ENCODE measurements around the gene TLR4.

The TLR4 gene

GRCh38 chr9:117671468-117671867, 32.7 kb upstream of the TLR4 start:
- H3K27me3 ChIP-seq: no peaks in the 10 kb centered on the region
- H3K9me3 ChIP-seq: no peaks in the 10 kb centered on the region
- no peak overlapping the region for H3K4me3 ChIP-seq (ENCODE audit: low read depth in 1 of 2, low read length in 1 of 2)
- no peak overlapping the region for H3K27ac ChIP-seq
- no peak for TF ChIP-seq CTCF (IDR thresholded peaks at IDR 0.05)
- H3K4me1 ChIP-seq (ENCODE audit: control insufficient read depth in 1 of 2, insufficient read depth in 1 of 2, low read depth in 1 of 2, low read length in 1 of 2): no peaks in the 10 kb centered on the region
- no peaks in the 10 kb centered on the region for H3K36me3 ChIP-seq

GRCh38 chr9:117672369-117672768, 31.8 kb upstream of the TLR4 start:
- Histone ChIP-seq H3K36me3 (no peaks in the 10 kb centered on the region), H3K27ac (no peak overlapping the region), H3K9me3 (no peaks in the 10 kb centered on the region), H3K4me3 (ENCODE audit: low read depth in 1 of 2, low read length in 1 of 2) (no peak overlapping the region), H3K4me1 (ENCODE audit: control insufficient read depth in 1 of 2, insufficient read depth in 1 of 2, low read depth in 1 of 2, low read length in 1 of 2) (peaks cover 0 to 1% of the 10 kb centered on the region in 2 experiments), H3K27me3 (no peaks in the 10 kb centered on the region)
- TF ChIP-seq CTCF (IDR thresholded peaks at IDR 0.05): no peak

- Histone ChIP-seq H3K27me3 (no peaks in the 10 kb centered on the region), H3K27ac (no peak overlapping the region), H3K36me3 (no peaks in the 10 kb centered on the region), H3K9me3 (no peaks in the 10 kb centered on the region), H3K4me1 (ENCODE audit: control insufficient read depth in 1 of 2, insufficient read depth in 1 of 2, low read depth in 1 of 2, low read length in 1 of 2) (peaks cover 10 to 42% of the 10 kb centered on the region in 2 experiments), H3K4me3 (ENCODE audit: low read depth in 1 of 2, low read length in 1 of 2) (no peak overlapping the region)
- no peak for TF ChIP-seq CTCF (IDR thresholded peaks at IDR 0.05)
Observed at GRCh38 chr9:117677572-117677971, 26.6 kb upstream of the TLR4 start.

DNA sequence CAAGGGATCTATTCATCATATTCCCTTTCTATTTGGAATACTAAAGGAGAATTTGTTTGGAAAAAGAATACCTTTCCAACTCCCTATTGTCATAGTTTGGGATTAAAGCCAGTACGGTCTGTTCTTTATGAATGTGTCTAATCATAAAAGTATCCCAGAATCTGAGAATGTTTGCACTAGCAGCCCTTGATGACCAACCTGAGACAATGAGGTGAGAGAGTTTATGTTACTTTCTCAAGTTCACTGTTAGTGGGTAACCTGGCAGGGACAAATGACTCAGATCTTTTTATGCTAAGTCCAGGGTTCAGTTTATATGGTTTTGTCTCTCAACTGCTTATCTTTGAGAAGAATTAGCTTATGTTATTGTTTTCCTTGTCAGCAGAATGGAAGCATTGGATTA, 25.3 kb upstream of the TLR4 start:
- Histone ChIP-seq H3K4me3 (ENCODE audit: low read depth in 1 of 2, low read length in 1 of 2) (no peak overlapping the region), H3K36me3 (no peaks in the 10 kb centered on the region), H3K27ac (peak overlapping the region; percentile 72), H3K27me3 (no peaks in the 10 kb centered on the region), H3K9me3 (no peaks in the 10 kb centered on the region), H3K4me1 (ENCODE audit: control insufficient read depth in 1 of 2, insufficient read depth in 1 of 2, low read depth in 1 of 2, low read length in 1 of 2) (peaks cover 10 to 42% of the 10 kb centered on the region in 2 experiments)
- TF ChIP-seq CTCF (IDR thresholded peaks at IDR 0.05): no peak

- no peak overlapping the region for H3K4me3 ChIP-seq (ENCODE audit: low read depth in 1 of 2, low read length in 1 of 2)
Observed at GRCh38 chr9:117679416-117679815, 24.8 kb upstream of the TLR4 start.

More at GRCh38 chr9:117679416-117679815, 24.8 kb upstream of the TLR4 start:
- H3K27ac ChIP-seq: peak overlapping the region; percentile 72
- no peaks in the 10 kb centered on the region for H3K9me3 ChIP-seq
- peaks cover 10 to 42% of the 10 kb centered on the region in 2 experiments for H3K4me1 ChIP-seq (ENCODE audit: control insufficient read depth in 1 of 2, insufficient read depth in 1 of 2, low read depth in 1 of 2, low read length in 1 of 2)
- H3K27me3 ChIP-seq: no peaks in the 10 kb centered on the region
- H3K36me3 ChIP-seq: no peaks in the 10 kb centered on the region
- no peak for TF ChIP-seq CTCF (IDR thresholded peaks at IDR 0.05)
